ENCODE measurements around the gene DHCR7.

DHCR7 gene

GRCh38 chr11:71393283-71393682 lies 54.9 kb downstream of the DHCR7 start:
- no peak overlapping the region for H3K27ac ChIP-seq
- POLR2A ChIA-PET (ENCODE audit: low non-redundant PET) = no interaction called here
- no peak for DNase-seq (ENCODE audit: low spot score)
- no peak for TF ChIP-seq CTCF (conservative IDR thresholded peaks at IDR 0.05; ENCODE audit: low read depth)
- CTCF ChIA-PET = no interaction called here

GRCh38 chr11:71391796-71392195 lies 56.4 kb downstream of the DHCR7 start:
- TF ChIP-seq CTCF (conservative IDR thresholded peaks at IDR 0.05; ENCODE audit: low read depth) = no peak
- POLR2A ChIA-PET (ENCODE audit: low non-redundant PET) = no interaction called here
- CTCF ChIA-PET = interaction anchor here (0.5 to 0.6 kb wide), 2 partner anchors 46 to 697 kb away, joined by 3 read pairs; no protein-coding TSS in a partner anchor
- H3K27ac ChIP-seq = no peak overlapping the region
- DNase-seq (ENCODE audit: low spot score) = no peak

GRCh38 chr11:71391352-71391751 lies 56.8 kb downstream of the DHCR7 start:
- TF ChIP-seq CTCF (conservative IDR thresholded peaks at IDR 0.05; ENCODE audit: low read depth) = no peak

GRCh38 chr11:71388637-71389235 lies 59.5 kb downstream of the DHCR7 start:
- no peak for DNase-seq (ENCODE audit: low spot score)
- ChIA-PET POLR2A (ENCODE audit: low non-redundant PET) (no interaction called here), CTCF (interaction anchor here (0.7 kb wide), 1 partner anchor 46 kb away, joined by 4 read pairs; no protein-coding TSS in a partner anchor)
- no peak for TF ChIP-seq CTCF (conservative IDR thresholded peaks at IDR 0.05; ENCODE audit: low read depth)
- no peak overlapping the region for H3K27ac ChIP-seq

More at GRCh38 chr11:71391352-71391751, 56.8 kb downstream of the DHCR7 start:
- POLR2A ChIA-PET (ENCODE audit: low non-redundant PET) = no interaction called here
- no peak for DNase-seq (ENCODE audit: low spot score)
- CTCF ChIA-PET = interaction anchor here (0.6 kb wide), 1 partner anchor 47 kb away, joined by 3 read pairs; no protein-coding TSS in a partner anchor
- no peak overlapping the region for H3K27ac ChIP-seq

GRCh38 chr11:71387784-71388636 lies 60.2 kb downstream of the DHCR7 start:
- POLR2A ChIA-PET (ENCODE audit: low non-redundant PET) = no interaction called here
- no peak for TF ChIP-seq CTCF (conservative IDR thresholded peaks at IDR 0.05; ENCODE audit: low read depth)
- CTCF ChIA-PET = no interaction called here
- DNase-seq (ENCODE audit: low spot score) = no peak
- no peak overlapping the region for H3K27ac ChIP-seq

- H3K27ac ChIP-seq = no peak overlapping the region
- no peak for DNase-seq (ENCODE audit: low spot score)
- no peak for TF ChIP-seq CTCF (conservative IDR thresholded peaks at IDR 0.05; ENCODE audit: low read depth)
- ChIA-PET CTCF (no interaction called here), POLR2A (ENCODE audit: low non-redundant PET) (no interaction called here)
Measured at GRCh38 chr11:71387200-71387599, 61.0 kb downstream of the DHCR7 start.
